ENCODE measurements around the gene NPC2.

DNA sequence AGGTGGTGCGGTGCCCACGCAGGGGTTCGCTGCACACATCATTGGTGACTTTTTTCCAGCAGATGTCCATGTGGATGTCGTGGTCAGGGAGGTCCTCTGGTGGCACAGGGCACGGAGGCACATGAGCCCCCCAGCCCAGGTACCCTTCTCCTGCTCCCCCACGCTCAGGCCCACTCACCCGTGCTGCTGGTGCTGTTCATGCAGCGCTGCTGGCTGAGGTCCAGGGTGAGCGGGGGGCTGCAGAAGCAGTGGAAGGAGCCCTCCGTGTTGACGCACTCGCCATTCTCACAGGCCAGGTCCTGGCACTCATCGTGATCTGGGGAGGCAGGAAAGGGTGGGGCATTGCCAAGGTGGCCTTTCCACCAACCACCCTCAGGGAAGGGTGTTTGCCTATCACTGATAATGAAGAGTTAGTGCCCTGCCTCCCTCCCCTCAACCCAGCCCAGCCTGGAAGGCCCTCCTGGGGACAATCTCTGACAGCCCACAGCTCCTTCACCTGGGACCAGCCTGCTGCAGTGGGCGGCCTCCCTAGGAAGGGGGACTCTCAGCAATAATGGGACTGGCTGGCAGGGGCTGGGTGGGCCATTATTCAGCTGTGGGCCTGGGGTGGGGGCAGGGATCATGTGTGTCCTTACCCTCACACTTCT is 10.3 kb upstream of the NPC2 start:
- TF ChIP-seq, protein P1, sequence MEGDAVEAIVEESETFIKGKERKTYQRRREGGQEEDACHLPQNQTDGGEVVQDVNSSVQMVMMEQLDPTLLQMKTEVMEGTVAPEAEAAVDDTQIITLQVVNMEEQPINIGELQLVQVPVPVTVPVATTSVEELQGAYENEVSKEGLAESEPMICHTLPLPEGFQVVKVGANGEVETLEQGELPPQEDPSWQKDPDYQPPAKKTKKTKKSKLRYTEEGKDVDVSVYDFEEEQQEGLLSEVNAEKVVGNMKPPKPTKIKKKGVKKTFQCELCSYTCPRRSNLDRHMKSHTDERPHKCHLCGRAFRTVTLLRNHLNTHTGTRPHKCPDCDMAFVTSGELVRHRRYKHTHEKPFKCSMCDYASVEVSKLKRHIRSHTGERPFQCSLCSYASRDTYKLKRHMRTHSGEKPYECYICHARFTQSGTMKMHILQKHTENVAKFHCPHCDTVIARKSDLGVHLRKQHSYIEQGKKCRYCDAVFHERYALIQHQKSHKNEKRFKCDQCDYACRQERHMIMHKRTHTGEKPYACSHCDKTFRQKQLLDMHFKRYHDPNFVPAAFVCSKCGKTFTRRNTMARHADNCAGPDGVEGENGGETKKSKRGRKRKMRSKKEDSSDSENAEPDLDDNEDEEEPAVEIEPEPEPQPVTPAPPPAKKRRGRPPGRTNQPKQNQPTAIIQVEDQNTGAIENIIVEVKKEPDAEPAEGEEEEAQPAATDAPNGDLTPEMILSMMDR (IDR thresholded peaks at IDR 0.05): no peak
- no peak for TF ChIP-seq POLR2A (IDR thresholded peaks at IDR 0.05)

All from tibial nerve (tissue), 3 donors.